HG03460 (cell line): ENCODE results near the gene IFNA2.
A peak's percentile ranks its signal among the peaks of the same experiment; 100 is the strongest.
"Not testable (repeated sequence)": the region's sequence is repeated elsewhere in the genome, so short reads cannot be mapped to it uniquely, and the experiment has no call there.

ENCODE experiments used
- ATAC-seq: cut with Tn5 transposase; IDR thresholded peaks from one replicate; pipeline ENCODE4 v1.9.1; 2021; ENCODE audit not compliant: unreplicated experiment

IFNA2 gene

DNA sequence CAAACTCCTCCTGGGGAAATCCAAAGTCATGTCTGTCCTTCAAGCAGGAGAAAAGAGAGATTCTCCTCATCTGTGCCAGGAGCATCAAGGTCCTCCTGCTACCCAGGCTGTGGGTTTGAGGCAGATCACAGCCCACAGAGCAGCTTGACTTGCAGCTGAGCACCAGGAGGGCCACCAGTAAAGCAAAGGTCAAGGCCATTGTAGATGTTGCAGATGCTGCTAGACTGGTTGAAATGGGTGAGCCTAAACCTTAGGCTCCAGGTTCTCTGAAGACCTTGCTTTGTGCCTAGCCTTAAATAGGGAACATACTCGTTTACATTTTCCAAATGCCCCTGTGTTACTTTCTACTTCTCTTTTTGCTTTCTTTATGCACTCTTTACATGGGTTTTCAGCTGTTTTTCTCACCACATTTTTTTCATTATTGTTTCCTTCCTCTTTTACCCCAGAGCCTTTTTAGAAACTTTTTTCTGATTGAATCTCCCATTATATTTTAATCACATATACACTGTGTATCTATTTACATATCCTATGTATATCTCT lies at the start of gene IFNA2:
TSS of gene IFNA2 (minus strand) at position 268 of the 540 bp plus-strand sequence. CDS start at position 199, 69 bp downstream.
- ATAC-seq: no peak

DNA sequence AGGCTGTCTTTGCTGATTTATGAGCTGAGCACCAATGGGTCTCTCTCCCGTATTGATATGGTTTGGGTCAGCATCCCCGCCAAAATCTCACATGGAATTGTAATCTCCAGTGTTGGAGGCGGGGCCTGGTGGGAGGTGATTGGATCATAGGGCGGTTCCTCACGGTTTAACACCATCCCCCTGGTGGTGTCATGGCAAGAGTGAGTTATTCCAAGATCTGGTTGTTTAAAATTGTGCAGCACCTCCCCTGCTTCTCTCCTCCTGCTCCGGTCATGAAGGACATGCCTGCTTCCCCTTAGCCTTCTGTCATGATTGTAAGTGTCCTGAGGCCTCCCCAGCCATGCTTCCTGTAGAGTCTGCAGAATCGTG lies 49.8 kb upstream of the IFNA2 start:
- not testable (repeated sequence) for ATAC-seq

DNA sequence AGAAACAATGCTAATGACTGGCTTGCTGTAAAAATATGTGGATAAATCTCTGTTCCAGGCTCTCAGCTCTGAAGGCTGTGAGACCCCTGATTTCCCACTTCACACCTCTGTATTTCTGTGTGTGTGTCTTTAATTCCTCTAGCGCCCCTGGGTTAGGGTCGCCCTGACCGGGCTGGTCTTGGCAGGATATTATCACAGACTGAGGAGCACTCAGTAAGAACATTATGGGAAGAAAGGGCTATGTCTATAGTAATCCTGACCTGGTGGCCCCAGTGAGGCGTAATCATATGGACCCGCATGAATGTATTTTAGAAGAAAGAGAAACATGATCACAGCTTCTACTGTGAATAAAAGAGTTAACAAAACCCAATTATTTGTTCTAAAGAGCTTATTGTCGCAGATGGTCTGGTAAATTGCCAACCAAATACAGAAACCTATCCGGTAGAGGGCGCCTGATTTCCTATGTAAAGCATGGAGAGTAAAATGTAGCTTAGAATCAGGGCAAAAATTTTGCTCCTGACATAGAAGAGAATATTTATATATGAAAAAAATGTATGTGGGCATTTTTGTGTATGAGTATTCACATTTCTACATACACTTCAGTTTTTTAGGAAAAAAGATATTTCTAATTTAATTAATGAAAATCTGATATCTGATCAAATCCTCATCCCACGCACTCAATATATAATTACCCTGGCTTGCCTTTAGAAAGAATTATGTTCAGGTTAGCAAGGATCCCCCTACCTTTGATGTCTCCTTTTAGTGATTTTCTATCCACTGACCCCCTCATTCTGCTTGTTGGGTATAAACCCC lies 49.2 kb upstream of the IFNA2 start:
- ATAC-seq: no peak

DNA sequence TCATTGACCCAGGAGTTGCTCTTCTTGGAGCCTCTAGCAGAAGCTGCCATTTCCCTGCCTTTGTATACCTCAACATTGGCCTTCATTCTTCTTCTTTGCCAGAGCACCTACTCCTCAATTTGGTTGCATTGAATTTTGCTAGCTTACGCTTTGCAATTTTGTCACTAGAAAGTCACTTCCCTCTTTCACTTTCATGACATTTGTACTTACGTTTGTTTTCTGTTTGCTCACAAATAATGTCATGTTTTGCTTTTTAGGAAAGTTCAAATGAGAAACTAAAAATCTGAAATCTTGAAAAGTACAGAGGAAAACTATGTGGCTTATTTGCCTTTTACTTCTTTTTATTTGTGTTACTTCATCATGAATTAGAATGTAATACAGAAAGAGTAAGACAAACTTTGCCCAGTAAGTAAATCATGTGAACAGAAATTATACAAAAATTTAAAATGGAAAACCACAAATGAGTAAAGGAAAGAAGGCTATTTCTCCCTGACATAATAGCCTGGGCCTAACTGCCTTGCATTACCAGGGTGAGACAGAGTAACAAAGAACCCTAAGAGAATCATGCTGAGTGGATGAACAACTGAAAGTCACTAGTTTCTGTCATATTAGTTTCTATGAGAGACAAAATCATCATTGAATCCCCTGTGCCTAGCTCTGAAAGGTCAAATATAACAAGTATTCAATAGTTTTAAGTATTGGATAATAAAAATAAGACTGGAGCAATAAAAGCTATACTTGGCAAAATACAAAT lies 47.7 kb upstream of the IFNA2 start:
- peak; percentile 63 for ATAC-seq

DNA sequence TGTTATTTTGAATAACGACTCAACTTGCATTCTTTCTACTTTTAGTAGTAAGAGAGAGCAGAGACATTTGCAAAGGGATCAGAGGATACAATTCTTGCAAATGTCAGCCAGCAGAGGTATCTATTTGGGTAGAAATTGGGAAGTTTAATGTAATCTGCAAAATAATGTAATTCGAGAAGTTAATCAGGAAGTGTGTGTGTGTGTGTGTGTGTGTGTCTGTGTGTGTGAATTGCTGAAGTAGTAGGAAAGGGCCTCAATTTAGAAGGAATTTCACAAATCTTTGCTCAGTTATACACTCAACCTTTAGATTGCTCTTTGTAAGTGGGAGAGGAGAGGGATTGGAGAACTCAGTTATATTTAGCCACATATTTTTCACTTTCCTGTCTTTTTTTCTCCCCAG lies 44.0 kb upstream of the IFNA2 start:
- no peak for ATAC-seq

DNA sequence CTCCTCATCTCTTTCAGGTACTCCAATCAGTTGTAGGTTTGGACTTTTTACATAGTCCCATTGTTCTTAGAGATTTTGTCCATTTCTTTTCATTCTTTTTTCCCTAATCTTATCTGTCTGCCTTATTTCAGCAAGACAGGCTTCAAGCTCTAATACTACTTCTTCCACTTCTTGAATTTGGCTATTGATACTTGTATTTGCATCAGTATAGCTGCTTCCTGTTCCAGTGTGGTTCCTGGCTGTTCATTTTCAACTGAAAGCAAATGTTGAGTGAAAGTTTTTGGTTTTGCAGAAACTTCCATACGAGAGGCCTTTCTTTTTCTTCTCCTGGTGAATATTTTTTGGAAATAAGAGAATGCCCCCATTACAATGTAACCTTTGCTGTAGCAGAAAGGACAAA lies 43.0 kb upstream of the IFNA2 start:
- ATAC-seq: peak; percentile 46

DNA sequence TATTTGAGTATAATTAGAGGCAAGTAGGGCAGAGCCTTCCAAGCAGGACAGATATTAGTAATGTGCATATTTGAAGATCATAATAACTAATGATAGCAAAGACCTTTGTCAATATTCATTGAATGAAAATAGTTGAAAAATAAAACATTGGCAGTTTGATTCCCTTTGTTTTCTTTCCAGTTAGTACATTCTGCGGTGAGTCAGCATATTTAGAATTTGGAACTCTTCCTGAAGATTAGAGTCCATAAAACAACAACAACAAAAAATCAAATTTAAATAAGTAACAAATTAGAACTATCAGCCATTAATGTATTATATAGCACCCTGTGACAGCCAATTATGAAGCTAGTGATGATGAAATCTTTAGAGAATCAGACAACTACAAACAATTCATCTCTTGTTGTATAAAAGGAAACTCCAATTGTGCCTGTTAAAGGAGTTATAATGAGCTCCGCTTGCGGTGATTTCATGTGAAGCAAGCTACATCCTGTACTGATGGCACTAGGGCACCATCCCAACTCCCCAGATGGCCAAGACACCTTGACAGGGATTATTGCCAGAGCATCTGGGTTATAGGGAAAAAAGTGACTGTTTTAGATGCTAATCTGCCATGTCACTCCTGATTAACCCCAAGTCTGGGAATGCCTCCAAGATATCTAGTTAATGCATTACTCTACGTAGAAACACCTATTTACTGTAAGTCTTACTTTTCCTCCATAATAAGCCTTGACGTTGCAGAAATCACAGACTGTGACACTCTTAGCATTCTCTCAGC lies 30.5 kb upstream of the IFNA2 start:
- ATAC-seq: no peak

DNA sequence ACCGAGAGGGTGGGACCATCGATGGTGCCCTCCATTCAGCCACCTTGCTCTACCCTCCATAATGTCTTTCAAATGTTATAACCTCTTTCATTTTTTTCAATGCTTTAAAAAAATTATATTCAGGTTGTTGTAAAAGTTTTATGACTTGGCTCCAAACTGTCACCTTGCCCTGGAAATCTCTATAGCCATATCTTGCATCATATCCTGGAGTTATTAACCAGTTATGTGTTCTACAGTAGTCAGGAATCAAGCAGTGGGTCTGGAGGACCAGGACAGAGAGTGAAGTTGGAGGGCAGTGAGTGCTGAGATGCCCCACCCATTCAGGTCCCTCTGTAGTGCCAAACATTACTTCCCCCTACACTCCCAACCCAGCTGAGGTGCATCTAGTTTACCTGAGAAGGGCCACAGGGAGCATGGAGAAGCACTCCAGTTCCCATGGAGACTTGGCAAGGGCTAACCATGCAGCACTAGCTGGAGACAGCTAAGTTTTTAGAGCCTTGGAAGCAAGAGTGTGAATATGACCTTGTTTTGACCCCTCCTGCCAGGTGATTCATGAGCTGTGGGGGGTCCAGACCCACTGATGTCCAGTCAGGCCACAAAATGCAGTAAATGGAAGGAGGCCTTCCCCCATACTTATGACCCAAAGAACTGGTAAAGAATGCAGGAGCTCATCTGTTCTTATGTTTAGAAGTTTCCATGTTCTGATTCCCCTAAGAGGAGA lies 29.2 kb upstream of the IFNA2 start:
- no peak for ATAC-seq

DNA sequence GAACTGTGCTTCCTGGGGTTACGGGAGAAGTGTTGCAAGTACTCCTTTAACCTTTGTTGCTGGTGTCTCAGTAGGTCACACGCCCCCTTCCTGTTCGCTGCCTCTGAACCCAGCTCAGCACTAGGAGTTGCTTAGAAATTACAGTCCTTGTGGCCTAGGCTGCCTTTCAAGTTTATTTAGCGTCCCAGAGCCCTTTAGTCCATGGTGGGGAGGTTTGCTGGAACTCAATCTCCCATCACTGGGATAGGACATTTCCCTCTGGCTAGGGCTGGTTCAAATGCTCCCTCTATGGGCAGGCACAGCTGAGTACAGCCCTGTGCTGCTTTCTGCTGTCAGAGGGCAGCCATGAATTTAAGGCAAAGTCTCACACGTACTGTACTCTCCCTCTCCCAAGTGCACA lies 28.4 kb upstream of the IFNA2 start:
- ATAC-seq: peak; percentile 61

DNA sequence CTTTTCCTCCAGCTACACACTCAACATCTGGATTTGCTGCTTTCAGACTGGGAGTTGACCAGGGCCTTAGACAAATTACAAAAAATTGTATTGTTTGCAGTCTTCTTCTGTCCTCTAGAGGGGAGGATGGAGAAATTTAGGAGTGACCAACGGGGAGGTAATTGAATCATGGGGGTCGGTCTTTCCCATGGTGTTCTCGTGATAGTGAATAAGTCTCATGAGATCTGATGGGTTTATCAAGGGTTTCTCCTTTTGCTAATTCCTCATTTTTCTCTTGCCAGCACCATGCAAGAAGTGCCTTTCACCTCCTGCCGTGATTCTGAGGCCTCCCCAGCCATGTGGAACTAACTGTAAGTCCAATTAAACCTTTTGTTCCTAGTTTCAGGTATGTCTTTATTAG lies 28.0 kb upstream of the IFNA2 start:
- ATAC-seq: no peak

DNA sequence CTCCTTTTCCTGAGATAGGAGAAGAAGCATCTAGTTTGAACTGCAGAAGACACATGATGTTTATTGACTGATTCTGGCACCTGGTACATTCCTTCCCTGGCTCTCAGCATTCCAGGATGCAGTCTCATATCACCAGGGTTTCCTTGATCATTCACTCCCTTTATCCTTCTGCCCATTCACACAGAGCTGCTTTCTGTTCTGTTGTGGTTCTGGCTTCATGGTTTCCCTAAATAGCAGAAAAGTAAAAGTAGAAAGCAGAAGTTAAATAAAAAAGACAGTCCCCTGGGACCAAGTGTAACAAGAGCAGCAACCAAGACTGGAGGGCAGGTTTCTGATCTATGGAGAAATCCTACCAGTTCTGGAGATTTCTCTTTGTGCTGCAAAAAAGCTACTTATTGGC lies 26.9 kb upstream of the IFNA2 start:
- peak; percentile 58 for ATAC-seq

DNA sequence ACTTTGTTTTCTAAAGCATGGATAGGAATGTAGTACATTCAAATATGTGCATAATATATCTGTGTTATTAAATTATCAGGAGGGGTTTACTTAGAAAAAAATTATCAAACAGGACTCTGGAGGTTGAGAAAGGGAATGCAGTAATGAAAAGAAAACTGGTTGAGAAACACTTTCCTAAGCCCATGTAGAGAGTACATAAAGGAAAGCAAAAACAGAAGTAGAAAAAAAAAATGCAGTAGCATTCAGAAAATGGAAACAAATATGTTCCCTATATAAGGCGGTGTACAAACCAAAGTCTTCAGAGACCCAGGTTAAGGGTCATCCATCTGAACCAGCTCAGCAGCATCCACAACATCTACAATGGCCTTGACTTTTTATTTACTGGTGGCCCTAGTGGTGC lies 23.6 kb upstream of the IFNA2 start, which contains the start of gene IFNA8:
TSS of gene IFNA8 (plus strand) at position 301 of the 400 bp plus-strand sequence. CDS start at position 361, 60 bp downstream.
- ATAC-seq: no peak

DNA sequence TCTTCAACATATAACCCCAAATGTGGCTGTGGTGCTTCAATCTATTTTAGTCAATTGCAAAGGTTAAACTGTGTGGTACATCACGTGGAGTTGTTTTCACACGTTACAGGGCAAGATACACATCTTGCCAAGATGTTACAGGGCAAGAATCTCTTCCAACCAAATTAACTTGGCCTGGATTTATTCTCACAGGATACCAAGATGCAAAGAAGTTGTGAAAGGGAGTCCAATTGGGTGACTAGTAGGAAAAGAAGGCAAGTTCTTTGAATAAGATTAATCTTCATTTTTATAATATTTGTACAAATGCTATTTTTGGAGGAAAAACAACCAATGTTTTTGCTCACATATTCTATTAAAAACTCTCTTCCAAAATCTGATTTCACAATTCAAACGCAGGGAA lies 18.9 kb upstream of the IFNA2 start:
- no peak for ATAC-seq

DNA sequence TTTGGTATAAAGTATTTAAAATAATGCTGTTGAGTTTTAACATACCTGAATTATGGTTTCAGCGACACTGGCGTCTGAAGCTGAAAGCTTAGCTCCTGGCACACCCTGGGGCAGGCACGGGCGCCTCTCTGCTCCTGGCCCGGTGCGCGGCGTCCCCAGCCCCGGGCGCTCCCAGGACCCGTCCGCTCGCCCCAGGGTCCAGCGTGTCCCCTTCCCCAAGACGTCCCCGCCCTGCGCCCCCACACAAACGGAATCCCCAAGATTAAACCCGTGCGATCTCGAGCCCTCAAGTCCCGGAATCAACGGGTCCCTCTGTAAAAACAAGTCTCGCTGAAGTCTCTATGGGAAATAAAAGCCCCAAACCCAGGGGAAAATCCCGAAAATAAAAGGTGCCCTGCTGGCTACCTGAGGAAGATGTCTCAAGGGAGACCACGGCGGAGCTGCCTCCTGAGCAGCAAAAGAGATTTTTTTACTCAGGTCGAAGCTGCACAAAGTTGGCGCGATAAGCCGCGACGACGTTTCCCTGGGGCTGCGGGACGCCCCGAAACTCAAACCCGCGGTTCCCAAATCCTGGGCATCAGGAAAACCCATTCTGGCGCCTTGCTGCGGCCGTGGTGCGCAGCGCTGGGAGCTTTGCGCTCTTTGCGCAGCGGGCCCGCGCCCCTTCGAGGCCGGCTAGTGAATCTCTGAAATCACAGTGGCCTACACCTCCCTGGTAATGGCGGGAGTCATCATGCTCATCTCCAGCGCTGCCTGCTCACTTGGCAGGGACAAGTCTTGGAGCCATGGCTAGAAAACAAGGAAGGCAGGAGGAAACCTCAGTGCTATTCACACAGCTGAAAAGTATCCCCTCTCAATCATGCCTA lies 17.4 kb upstream of the IFNA2 start:
- peak; percentile 60 for ATAC-seq

DNA sequence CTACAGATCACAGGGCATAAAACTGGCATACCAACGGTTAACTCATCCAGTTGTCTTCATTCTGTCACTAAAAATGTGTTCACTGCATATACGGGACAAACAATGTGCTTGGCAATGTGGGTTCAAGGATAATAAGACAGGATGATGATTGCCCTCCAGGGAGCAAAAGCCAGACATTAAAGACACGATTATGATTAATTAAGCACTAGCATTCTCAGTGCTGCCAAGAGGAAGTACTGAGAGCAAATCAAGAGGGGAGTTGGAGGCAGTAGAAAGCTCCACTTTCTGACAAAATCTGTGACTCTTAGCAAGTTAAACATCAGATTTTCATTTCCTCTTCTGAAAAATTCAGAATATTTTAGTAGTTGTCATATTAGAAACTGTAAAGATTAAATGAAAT lies 14.8 kb upstream of the IFNA2 start:
- ATAC-seq: no peak

DNA sequence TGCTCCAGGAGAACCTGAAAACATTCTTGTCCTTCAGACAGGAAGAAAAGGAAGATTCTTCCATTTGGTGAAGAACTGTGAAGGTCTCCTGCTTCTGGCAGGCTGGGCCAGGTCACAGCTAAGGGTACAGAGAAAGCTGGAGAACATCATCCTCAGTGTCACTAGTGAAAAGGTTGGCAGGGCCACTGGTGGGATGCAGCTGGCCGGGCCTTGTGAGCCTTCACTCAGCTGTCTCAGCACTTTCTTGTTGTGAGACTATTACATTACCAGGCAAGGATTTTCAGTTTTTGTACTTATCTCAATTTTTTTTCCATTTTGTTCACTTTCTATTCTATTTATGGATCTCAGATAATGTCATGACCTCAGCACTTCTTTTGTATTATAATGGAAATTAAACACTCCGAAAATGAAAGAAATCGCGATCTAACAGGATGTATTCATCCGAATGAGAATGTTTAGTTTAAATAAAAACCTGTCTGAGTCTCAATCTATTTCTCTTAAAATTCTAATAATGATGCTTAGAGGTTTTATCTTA lies 13.8 kb upstream of the IFNA2 start:
- no peak for ATAC-seq

DNA sequence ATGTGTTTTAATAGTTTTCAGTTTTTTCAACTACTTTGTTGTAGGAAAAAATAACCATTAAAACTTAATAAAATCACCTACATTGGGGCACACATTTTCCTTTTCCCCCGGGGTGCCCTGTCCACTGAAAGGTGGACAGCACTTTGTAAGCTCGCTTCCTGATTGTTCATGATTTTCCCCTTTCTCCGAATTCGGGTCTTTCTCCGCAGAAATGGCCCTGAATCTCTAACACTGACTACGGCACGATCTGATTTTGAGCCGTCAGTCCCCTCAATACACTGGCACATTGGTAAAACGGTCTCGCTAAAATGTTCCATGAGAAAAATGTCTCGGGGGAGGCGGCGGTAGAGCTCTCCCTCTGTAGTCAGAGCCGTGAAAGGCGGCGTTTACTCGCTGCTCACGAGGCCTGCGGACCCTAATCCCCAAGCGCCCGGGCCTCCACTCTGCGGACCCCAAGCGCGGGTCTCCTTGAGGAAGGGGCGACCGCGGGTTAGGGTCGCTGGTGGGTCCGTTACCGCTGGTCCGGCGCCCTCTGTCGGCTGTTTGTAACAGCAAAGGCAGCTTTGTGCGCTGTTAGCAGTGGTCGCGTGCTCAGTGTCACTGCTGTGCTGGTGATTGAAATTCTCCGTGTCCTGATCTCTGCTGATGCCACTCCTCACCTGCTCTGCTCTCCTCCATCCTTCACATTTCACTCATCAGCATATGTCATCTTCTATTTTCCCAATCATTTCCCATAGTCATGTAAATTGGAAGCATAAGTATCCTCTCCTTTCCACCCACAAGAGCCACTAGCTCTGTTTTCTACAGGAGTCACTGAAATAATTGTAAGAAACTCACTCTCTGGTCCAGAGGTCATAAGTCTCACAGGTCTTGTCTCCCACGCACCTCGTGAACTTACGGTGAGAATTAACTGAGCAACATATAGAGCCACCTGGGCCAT lies 10.8 kb upstream of the IFNA2 start:
- ATAC-seq: peak; percentile 66

DNA sequence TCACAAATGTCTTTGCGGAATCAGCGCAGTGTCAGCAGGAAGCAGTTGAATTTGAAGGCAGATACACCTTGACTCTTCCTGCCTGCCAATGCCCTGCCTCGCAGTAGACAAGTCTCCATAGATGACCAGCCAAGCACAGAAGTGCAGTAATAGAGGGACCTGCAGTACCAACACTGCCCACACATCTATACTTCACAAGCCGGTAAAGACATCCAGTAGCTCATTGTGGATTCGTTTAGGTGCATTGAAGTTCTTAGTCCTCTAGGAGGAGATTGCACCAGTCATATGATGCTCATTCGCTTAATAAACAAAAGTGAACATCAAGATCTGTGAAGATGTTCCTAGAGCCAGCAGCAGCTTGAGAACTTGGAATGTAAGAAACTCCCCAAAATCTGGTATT lies 7.1 kb upstream of the IFNA2 start:
- peak; percentile 75 for ATAC-seq
